HG03039 (cell line): ENCODE measurements around the gene MVB12B.

Experiments used
- ATAC-seq: cut with Tn5 transposase; IDR thresholded peaks from one replicate; pipeline ENCODE4 v1.9.1; 2021; ENCODE audit warnings: mild to moderate bottlenecking, moderate library complexity; ENCODE audit not compliant: unreplicated experiment

Gene MVB12B

GRCh38 chr9:126380447-126380846 lies 53.8 kb downstream of the MVB12B start:
- no peak for ATAC-seq

DNA sequence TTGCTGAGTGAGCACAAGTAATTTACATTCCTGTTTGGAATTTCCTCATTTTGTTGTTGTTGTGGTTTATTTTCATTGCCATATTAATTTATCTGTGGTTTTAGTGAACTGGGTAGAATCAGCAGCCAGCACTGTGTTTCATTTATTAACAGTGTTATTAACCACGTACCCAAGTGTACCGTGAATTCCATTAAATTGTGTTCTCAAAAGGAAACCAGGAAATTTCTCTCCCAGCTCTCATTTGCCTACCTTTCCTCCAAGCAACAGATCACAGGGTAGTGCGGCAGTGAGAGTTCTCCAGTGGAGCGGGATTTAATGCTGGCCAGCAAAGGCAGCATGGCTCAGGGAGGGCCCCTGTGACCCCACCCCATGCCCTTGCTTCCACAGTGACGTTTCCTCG lies 54.6 kb downstream of the MVB12B start:
- ATAC-seq, result no peak

DNA sequence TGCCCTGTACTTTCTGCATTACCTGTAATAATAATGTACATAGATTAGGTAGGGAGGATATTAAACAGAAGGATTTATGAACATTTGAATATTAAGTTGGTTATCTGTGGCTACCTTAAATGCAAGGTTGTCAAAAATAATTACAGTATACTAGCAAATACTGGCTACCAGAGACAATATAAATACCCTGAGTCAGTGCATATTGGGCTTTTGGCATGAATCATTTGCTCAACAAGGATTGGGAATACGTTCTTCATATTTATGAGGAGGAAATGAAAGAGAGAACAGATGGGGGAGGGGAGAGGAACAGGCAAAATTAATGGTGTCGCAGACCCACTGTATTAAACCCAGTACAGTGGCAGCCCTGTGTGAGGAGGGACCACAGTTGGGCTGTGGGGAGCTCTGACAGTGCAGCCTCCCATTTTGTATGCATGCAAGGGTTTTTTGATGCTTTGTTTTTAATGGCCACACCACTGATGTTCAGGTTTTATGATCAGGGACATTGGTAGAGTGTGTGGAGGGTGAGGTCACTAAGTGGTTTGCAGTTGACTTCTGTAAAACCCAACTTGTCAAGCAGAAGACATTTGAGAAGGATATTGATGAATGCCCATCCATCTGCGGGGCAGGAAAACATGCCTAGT lies 56.9 kb downstream of the MVB12B start:
- no peak for ATAC-seq

GRCh38 chr9:126384926-126385325 lies 58.3 kb downstream of the MVB12B start:
- no peak for ATAC-seq

GRCh38 chr9:126386088-126386487 lies 59.5 kb downstream of the MVB12B start:
- ATAC-seq, result no peak

GRCh38 chr9:126386776-126387175 lies 60.1 kb downstream of the MVB12B start:
- no peak for ATAC-seq

GRCh38 chr9:126388964-126389708 lies 62.5 kb downstream of the MVB12B start:
- no peak for ATAC-seq

- no peak for ATAC-seq
Measured at GRCh38 chr9:126389992-126390391, 63.4 kb downstream of the MVB12B start.

DNA sequence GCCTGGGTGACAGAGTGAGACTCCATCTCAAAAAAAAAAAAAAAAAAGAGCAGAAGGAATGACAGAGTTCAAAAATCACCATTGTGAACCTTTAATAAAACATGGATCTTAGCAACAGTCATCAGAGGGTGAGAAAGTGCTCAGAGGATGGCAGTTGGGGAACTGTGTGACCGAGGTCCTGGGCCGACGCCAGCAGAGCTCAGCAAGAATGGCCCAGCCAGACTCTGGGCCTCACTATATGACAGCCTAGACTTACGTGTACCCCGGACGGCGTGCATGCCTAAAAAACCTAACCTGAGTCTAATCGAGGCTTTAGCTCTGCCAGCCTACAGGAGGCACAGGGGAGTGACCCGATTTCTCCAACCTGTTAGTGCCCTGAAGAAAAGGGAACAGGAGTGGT lies 64.3 kb downstream of the MVB12B start:
- ATAC-seq, result no peak

GRCh38 chr9:126391713-126392661 lies 65.4 kb downstream of the MVB12B start:
- no peak for ATAC-seq

DNA sequence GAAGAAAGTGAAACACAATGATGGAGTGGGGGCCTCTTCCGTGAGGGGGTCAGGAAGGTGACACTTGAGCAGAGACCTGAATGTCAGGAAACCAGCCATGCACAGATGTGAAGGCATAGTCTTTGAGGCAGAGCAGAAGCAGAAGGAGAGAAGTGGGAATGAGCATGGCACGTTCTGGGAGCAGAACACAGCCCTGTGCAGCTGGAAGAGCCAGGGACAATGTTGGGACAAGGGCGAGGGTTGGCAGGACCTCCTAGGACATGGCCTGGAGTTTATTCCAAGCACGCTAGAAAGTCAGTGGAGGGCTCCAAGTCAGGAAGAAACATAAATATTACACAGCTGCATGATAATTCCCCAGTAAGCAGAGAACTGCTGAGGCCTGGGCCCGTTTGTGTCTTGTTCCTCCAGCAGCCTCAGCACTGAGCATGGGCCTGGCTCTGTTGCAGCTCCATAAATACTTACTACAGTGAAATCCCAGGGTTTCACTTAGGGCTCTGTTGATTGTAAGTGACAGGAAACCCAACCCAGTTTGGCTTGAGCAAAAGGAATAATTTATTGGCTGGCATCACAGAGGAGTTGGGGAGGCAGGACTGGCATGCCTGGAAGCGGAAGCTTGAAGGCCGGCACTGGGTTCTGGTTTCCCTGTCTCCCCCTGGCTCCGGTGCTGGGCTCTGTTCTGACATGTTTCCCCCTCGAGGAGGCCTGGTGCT lies 66.2 kb downstream of the MVB12B start:
- no peak for ATAC-seq

- no peak for ATAC-seq
Measured at GRCh38 chr9:126393876-126394275, 67.2 kb downstream of the MVB12B start.

DNA sequence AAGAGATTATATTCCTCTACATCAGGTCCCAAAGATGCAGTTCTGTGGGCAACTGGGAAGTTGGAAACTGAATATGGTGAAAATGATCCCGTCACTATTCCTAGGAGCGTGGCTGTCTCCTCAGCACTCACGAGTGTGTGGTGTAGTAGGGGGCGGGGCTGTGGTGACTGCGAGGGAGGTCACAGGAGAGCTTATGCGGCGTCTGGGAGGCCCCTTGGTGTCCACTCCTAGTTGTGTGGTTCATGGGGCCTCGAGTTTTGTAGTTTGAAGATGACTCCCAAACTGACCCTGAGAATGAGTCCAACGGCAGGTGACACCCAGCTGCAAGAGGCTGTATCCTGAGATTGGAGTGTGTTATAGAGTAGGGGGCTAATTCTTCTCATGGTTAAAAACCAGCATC lies 68.2 kb downstream of the MVB12B start:
- ATAC-seq, result no peak

DNA sequence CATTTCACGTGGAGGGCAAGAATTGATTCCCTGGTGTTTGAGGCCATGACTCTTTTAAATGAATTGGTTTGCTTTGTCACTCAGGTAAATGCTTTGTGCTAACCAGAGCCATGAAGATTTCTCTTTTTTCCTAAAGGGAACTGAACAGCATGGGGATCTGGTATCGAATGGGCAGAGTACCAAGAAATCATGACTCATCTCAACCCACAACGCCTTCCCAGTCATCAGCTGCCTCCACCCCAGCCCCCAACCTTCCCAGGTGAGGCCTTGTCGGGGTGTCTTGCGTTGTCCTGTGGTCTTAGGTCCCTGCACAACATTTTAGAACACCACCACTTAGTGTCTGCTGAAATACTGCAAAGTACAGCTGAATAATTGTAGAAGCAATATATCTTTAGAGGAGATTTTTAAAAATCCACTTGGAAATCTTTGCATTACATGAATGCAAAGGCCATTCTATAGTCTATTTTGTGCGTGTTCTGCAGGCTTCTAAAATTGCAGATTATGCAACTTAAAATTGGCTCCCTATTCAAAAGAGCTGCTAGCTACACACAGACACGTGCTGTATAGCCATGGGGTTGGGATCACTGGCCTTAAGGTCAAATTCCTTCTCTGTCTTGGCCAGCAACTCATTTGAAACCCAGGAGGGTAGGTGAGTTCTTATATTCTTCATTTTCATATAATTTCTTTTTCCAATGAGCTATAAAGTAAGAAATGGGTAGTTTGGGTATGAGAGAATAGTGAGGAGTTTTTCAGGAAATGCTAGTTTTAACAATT lies 69.0 kb downstream of the MVB12B start:
- ATAC-seq, result no peak

DNA sequence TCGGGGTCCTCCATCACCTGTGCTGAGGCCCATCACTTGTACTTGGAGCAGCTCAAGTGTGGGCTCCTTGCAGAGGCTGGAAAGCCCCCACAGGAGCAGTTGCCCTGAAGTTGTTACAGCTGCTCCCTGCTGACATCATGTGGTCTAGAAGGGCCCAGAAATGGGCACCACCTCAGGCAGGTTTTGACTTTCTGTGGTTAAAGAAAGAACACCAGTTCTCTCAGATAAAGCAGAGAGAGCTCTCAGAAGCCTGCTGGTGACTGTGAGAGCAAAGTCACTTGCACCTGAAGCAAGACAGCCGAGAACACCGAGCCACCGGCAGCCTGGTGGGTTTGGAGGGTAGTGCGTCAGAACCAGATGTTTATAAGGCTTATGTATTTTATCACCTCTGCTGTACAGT lies 70.4 kb downstream of the MVB12B start:
- peak; percentile 66 for ATAC-seq

DNA sequence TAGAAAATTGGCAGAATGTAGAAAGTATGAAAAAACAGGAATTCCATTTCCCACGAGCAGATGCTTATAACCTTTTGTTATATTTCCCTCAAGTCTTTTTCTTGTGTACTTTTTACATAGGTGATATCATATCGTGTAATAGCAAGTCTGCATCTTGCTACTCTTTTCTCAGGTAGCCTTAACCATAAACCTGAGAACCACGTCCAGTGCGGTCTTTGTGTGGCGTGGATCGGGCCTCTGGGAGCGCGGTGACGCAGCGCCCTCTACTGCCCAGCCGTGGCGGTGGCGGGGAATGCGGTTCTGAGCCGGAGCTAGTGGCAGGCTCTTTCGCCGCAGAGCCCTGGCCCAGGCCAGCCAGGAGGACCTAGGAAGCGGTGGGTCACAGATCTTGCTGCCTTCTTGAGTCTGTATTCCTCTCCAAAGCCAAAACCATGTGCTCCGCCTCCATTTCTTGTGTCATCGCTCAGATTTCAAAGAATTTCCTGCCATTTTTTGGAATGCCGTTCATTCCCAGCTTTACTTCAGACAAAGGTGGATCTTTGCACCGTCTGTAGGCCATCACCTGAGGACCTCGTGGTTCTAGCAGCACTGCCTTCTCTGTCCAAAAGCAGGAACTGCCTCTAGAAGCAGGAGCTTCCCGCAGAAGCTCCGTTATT lies 71.9 kb downstream of the MVB12B start:
- no peak for ATAC-seq

- no peak for ATAC-seq
Measured at GRCh38 chr9:126399251-126399650, 72.6 kb downstream of the MVB12B start.

- ATAC-seq, result no peak
Measured at GRCh38 chr9:126399789-126400188, 73.2 kb downstream of the MVB12B start.

DNA sequence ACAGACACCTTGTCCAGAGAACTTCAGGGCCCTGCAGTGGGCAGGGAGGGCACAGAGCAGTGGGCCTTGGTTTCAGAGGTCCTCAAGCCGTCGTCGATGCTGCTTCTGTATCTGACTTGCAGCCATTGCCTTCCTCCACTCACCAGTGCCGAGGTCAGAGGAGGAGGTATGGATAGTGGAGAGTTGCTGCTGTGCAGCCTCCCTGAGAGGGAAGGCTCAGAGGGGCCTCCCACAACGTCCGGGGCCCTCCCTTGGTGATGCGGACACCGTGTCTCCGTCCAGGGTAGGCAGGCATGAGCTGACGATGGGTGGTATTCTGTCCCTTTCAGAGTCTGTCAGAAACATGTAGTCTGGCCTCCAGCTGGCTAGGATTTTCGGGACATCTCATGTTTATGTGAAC lies 73.9 kb downstream of the MVB12B start:
- ATAC-seq, result no peak

- ATAC-seq, result no peak
Measured at GRCh38 chr9:126401107-126401506, 74.5 kb downstream of the MVB12B start.
